Colonic mucosa (tissue), 4 donors: ENCODE results near the gene CLIC5. TPM values are rescaled to one million over a fixed set of nuclear protein-coding genes. Genes with fewer than 3 reads are reported as not detected.
A peak's percentile ranks its signal among the peaks of the same experiment; 100 is the strongest.

Experiments
- DNase-seq: peaks from one replicate; pipeline ENCODE4 v3.0.0-alpha.2; 2020
- H3K27ac ChIP-seq: fragments of 200-600 bp; one replicate; pipeline ENCODE4 v1.8.0; 2021
- H3K27me3 ChIP-seq: fragments of 200-600 bp; one replicate; pipeline ENCODE4 v1.8.0; 2021
- H3K36me3 ChIP-seq: fragments of 200-600 bp; one replicate; pipeline ENCODE4 v1.8.0; 2021
- H3K4me1 ChIP-seq: fragments of 200-600 bp; one replicate; pipeline ENCODE4 v1.8.0; 2021; ENCODE audit warnings: mild to moderate bottlenecking
- H3K4me3 ChIP-seq: fragments of 200-600 bp; one replicate; pipeline ENCODE4 v1.8.0; 2021
- H3K9ac ChIP-seq, 2 donors: one replicate each; pipeline ENCODE4 v1.7.0; 2013; ENCODE audit warnings: control low read depth in 2 of 2, low read depth in 2 of 2, low read length in 2 of 2
- H3K9me3 ChIP-seq: fragments of 200-600 bp; one replicate; pipeline ENCODE4 v1.8.0; 2021
- intact Hi-C: fragments of 100-400 bp; cut with DNase I; formaldehyde crosslinking; loops from one replicate; pipeline ENCODE4 v1.14.1; 2022
- total RNA-seq, 2 donors: library from RNA; stranded (reverse); fragmentation: NEBNext Ultra II Directional in 1 of 2; extraction: Animal tissue kit (Norgen Biotek cat#: 25700) in 1 of 2; gene quantifications; one replicate each; pipeline ENCODE4 v1.2.1, GENCODE V29; 2021
- TF ChIP-seq, protein P1 (sequence below): fragments of 200-600 bp; IDR thresholded peaks from one replicate; pipeline ENCODE4 v1.8.0; 2022; ENCODE audit warnings: antibody characterized with exemption, mild to moderate bottlenecking
- donor health status: healthy.
- donor health status: DM: no; HTN: no; CAD: no.
- donor health status: DM: no; HTN: no; CAD: no.

The CLIC5 gene
- total RNA-seq, 2 donors from 2014 or later: 72.8 to 74.9 TPM

GRCh38 chr6:45986746-45987274 lies 28.9 kb downstream of the CLIC5 start:
- no peak for DNase-seq
- TF ChIP-seq, protein P1, sequence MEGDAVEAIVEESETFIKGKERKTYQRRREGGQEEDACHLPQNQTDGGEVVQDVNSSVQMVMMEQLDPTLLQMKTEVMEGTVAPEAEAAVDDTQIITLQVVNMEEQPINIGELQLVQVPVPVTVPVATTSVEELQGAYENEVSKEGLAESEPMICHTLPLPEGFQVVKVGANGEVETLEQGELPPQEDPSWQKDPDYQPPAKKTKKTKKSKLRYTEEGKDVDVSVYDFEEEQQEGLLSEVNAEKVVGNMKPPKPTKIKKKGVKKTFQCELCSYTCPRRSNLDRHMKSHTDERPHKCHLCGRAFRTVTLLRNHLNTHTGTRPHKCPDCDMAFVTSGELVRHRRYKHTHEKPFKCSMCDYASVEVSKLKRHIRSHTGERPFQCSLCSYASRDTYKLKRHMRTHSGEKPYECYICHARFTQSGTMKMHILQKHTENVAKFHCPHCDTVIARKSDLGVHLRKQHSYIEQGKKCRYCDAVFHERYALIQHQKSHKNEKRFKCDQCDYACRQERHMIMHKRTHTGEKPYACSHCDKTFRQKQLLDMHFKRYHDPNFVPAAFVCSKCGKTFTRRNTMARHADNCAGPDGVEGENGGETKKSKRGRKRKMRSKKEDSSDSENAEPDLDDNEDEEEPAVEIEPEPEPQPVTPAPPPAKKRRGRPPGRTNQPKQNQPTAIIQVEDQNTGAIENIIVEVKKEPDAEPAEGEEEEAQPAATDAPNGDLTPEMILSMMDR: no peak
- intact Hi-C loops: no loop called here
- H3K27me3 ChIP-seq: no peaks in the 10 kb centered on the region
- H3K4me1 ChIP-seq: no peaks in the 10 kb centered on the region
- no peak overlapping the region for H3K27ac ChIP-seq
- no peak overlapping the region for H3K4me3 ChIP-seq
- no peaks in the 10 kb centered on the region for H3K9me3 ChIP-seq
- H3K9ac ChIP-seq: no peak overlapping the region
- H3K36me3 ChIP-seq: no peaks in the 10 kb centered on the region

DNA sequence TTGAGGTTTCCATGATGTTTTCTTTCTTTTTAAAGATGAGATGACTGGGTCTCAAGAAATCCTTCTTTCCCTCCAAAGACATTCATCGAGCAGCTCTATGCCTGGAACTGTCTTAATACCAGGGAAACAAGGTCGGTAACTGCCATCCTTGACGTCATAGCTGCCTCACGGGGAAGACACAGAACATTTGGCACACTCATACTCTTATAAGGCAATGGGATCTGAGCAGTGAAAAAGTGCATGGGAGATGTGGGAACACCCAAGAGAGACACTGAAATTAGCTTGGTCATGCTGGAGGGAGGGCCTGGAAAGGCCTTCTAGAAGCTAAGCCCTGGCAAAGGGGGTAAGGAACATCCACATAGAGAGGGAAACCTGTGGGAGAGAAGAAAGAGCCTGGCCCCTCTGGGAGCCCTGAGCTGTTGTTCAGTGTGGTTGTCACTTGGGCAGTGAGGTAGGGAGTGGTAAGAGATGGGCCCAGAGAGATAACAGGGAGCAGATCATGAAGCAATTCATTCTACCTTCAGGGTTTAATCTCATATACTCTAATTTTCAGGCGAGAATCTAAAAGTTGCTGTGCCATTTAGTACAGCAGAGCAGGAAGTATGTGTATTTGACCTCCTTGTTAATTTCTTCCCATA lies 30.8 kb downstream of the CLIC5 start:
- TF ChIP-seq, protein P1: no peak
- no peaks in the 10 kb centered on the region for H3K27me3 ChIP-seq
- H3K9me3 ChIP-seq: no peaks in the 10 kb centered on the region
- no peak overlapping the region for H3K4me3 ChIP-seq
- H3K9ac ChIP-seq: no peak overlapping the region
- H3K4me1 ChIP-seq: no peaks in the 10 kb centered on the region
- no peak overlapping the region for H3K27ac ChIP-seq
- intact Hi-C loops: no loop called here
- no peak for DNase-seq
- no peaks in the 10 kb centered on the region for H3K36me3 ChIP-seq

DNA sequence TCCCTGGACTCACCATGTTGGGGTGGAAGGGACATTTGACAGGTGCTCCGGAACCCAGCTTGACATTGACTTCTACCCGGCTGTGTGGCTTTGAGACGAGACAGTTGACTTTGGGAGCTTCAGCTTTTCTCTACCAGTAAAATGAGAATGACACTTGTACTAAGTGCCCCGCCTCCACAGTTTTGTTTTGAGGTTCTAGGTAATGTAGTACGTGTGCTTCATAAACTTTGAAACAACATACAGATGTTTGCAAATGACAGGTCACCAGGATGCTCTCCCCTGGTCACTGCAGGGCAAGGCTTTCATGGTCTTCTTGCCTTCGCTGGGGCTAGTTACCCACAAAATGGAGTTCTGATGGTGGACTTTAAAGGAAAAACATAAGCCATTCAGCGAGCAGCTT lies 31.3 kb downstream of the CLIC5 start:
- DNase-seq: no peak
- H3K27me3 ChIP-seq: no peaks in the 10 kb centered on the region
- intact Hi-C loops: no loop called here
- H3K27ac ChIP-seq: no peak overlapping the region
- H3K36me3 ChIP-seq: no peaks in the 10 kb centered on the region
- no peaks in the 10 kb centered on the region for H3K9me3 ChIP-seq
- no peak overlapping the region for H3K4me3 ChIP-seq
- H3K9ac ChIP-seq: no peak overlapping the region
- TF ChIP-seq, protein P1: no peak
- H3K4me1 ChIP-seq: no peaks in the 10 kb centered on the region

GRCh38 chr6:45983062-45983461 lies 32.6 kb downstream of the CLIC5 start:
- peak; percentile 71 for DNase-seq
- TF ChIP-seq, protein P1: no peak
- Histone ChIP-seq H3K4me3 (no peak overlapping the region), H3K27me3 (no peaks in the 10 kb centered on the region), H3K27ac (peak overlapping the region; percentile 73), H3K4me1 (no peaks in the 10 kb centered on the region), H3K9me3 (no peaks in the 10 kb centered on the region), H3K36me3 (no peaks in the 10 kb centered on the region), H3K9ac (peak overlapping the region in 1 of 2 donors; percentile 35)
- intact Hi-C loops: no loop called here

DNA sequence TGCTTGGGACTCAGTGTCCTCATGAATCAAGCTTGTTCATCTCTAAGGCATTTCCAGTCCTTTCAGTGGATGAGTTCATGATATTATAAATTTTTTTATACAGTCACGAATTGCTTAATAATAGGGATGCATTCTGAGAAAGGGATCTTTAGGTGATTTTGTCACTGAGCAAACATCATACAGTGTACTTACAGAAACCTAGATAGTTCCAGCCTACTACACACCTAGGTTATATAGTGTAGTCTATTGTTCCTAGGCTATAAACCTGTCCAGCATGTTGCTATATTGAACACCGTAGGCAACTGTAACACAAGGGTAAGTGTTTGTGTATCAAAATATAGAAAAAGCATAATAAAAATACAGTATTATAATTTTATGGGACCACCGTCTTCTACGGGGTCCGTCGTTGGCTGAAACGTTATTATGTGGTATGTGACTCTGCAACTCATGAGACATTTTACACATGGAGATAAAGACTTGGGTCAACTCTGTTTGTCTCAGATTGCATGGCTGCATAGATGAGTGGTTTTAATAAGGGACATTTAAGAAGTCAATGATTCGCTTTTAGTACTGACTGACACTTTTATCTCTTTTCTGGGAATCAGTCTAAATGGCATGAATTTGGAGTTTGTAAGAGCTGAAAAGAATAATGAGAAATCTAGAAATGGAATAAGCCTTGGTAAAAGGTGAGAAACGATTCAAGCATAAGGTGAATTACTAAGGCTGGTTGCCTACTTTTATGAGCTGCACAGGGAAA lies 33.2 kb downstream of the CLIC5 start:
- Histone ChIP-seq H3K9me3 (no peaks in the 10 kb centered on the region), H3K9ac (peak overlapping the region in 1 of 2 donors; percentile 42), H3K4me3 (no peak overlapping the region), H3K27ac (peak overlapping the region; percentile 73), H3K4me1 (no peaks in the 10 kb centered on the region), H3K27me3 (no peaks in the 10 kb centered on the region), H3K36me3 (no peaks in the 10 kb centered on the region)
- intact Hi-C loops: no loop called here
- TF ChIP-seq, protein P1: no peak
- no peak for DNase-seq
